Right kidney (tissue), 1 donor: ENCODE results near the gene HTR3E.
A peak's percentile ranks its signal among the peaks of the same experiment; 100 is the strongest.

Source experiments
- DNase-seq: peaks from one replicate; pipeline ENCODE4 v3.0.0-alpha.2; 2016

Gene HTR3E

DNA sequence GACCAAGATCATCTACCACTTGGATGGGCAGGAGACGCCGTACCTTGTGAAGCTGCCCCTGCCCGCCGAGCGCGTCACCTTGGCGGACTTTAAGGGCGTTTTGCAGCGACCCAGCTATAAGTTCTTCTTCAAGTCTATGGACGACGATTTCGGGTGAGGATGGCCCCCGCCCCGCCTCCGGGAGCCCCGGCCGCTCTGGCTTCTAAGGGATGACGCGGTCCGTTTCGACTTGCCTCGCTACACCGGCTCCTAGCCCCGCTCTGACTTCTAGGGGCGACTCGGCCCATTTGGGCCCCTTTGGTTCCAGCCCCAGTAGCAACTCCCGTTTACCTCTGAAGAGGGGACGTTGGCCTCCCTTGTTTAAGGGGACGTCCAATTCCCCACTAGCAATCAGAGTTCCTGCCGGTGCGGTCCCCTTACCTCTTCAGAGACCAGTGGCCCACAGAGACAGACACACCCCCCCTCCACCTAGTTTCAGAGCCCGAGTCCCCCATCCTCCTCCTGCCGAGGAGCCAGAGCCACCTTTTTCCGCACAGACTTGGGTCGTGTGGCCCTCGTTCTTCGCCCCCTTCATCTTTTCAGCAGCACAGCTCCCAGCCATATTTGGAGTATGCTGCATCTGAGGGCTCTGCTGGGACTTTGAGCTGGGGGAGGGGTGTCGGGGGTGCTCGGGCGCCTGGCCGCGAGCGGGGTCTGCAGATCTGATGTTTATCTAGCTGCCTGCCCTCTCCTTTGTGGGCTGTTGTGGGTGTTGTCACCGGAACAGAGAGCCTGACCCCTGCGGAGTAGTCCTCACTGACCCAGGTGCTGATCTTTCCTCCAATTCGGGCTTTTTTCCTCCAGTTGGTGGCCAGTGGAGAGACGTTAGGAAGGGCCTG, 59.0 kb downstream of the HTR3E start:
- peak; percentile 74 for DNase-seq

DNA sequence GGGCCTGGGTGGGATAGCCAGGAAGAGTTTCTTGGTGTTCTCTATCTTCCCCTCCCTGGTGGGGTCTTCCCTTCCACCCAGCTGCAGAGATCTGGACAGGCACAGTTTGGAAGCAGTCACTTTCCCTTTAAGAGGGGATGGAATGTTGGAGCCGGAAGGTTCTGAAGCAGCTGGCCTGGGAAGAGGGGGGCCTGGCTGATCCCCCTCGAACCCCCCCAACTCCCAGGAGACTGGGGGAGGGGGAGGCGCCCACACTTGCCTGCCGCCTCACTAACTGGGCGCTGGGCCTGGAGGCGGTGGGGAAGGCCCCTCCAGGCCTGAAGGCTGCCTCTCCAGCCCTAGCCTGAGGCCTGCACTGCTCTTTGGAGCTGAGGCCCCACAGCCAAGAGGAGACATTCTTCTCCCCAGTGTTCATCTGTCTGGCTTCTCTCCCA, 59.7 kb downstream of the HTR3E start:
- DNase-seq, result peak; percentile 67
